HepG2 (cell line): ENCODE measurements around the gene HRH3. TPM values are rescaled to one million over a fixed set of nuclear protein-coding genes. Genes with fewer than 3 reads are reported as not detected.

Experiments used
- ARID5B ChIP-seq: IDR thresholded peaks from 2 replicates; pipeline ENCODE4 v1.4.0; 2020; ENCODE audit warnings: mild to moderate bottlenecking, missing genetic modification reagents
- ELF4 ChIP-seq: sonication (generic); formaldehyde crosslinking; IDR thresholded peaks from 2 replicates; pipeline ENCODE4 v1.5.0; 2020; ENCODE audit warnings: missing genetic modification reagents, mild to moderate bottlenecking, moderate library complexity, borderline replicate concordance
- FOXP1 ChIP-seq, 2 experiments: fragments of 450-650 bp in 1 of 2; IDR thresholded peaks; 2 replicates each; pipeline ENCODE4 v1.6.1; 2017 to 2018; ENCODE audit warnings: antibody characterized with exemption in 1 of 2
- IKZF5 ChIP-seq: IDR thresholded peaks from 2 replicates; pipeline ENCODE4 v1.6.1; 2018; ENCODE audit warnings: missing genetic modification reagents, mild to moderate bottlenecking, missing compliant biosample characterization
- KDM2A ChIP-seq: sonication (generic); formaldehyde crosslinking; IDR thresholded peaks from 2 replicates; pipeline ENCODE4 v1.4.0; 2020; ENCODE audit warnings: low read depth, missing genetic modification reagents, borderline replicate concordance
- KLF12 ChIP-seq: sonication (generic); formaldehyde crosslinking; IDR thresholded peaks from 2 replicates; pipeline ENCODE4 v1.4.0; 2020; ENCODE audit warnings: missing genetic modification reagents, borderline replicate concordance
- MTA3 ChIP-seq: sonication (generic); formaldehyde crosslinking; IDR thresholded peaks from 2 replicates; pipeline ENCODE4 v1.4.0; 2020; ENCODE audit warnings: missing genetic modification reagents
- NR2F6 ChIP-seq, 2 experiments: IDR thresholded peaks; 2 replicates each; pipeline ENCODE4 v1.6.1; 2016; ENCODE audit warnings: antibody characterized with exemption in 1 of 2, mild to moderate bottlenecking in 1 of 2
- POLR2G ChIP-seq: fragments of 200-400 bp; formaldehyde crosslinking; IDR thresholded peaks from 2 replicates; pipeline ENCODE4 v1.6.1; 2018; ENCODE audit warnings: mild to moderate bottlenecking, low read depth, low read length, moderate library complexity
- STAT6 ChIP-seq: sonication (generic); formaldehyde crosslinking; IDR thresholded peaks from 2 replicates; pipeline ENCODE4 v1.4.0; 2020; ENCODE audit warnings: missing genetic modification reagents, mild to moderate bottlenecking, borderline replicate concordance
- ZFP41 ChIP-seq: sonication (generic); formaldehyde crosslinking; IDR thresholded peaks from 2 replicates; pipeline ENCODE4 v1.4.0; 2020; ENCODE audit warnings: mild to moderate bottlenecking, missing genetic modification reagents, borderline replicate concordance
- ZMYM3 ChIP-seq: sonication (generic); formaldehyde crosslinking; IDR thresholded peaks from 2 replicates; pipeline ENCODE4 v1.5.1; 2020; ENCODE audit warnings: mild to moderate bottlenecking, missing genetic modification reagents
- ZNF501 ChIP-seq: sonication (generic); formaldehyde crosslinking; IDR thresholded peaks from 2 replicates; pipeline ENCODE4 v1.5.1; 2020; ENCODE audit warnings: mild to moderate bottlenecking, moderate library complexity, missing genetic modification reagents
- ZNF572 ChIP-seq: sonication (generic); formaldehyde crosslinking; IDR thresholded peaks from 2 replicates; pipeline ENCODE4 v1.5.1; 2020; ENCODE audit warnings: mild to moderate bottlenecking, missing genetic modification reagents
- ZNF7 ChIP-seq: IDR thresholded peaks from 2 replicates; pipeline ENCODE4 v1.6.1; 2016; ENCODE audit warnings: missing biosample characterization, missing genetic modification reagents
- ZNF713 ChIP-seq: sonication (generic); formaldehyde crosslinking; IDR thresholded peaks from 2 replicates; pipeline ENCODE4 v1.4.0; 2020; ENCODE audit warnings: mild to moderate bottlenecking, missing genetic modification reagents
- polyA plus RNA-seq, 8 experiments: library from polyadenylated mRNA; depleted of rRNA in 3 of 8; stranded (reverse) in 7 of 8; unstranded in 1 of 8; fragments of >200 nt; fragmentation: Illumina TruSeq in 4 of 8; extraction: Trizol in 4 of 8; gene quantifications; 2 replicates each; pipeline versions ENCODE4 v1.2.1 to v1.2.3, GENCODE V29; 2011 to 2016; ENCODE audit warnings: low read depth in 4 of 8, missing spikeins in 1 of 8, mixed read lengths in 1 of 8; ENCODE audit not compliant: insufficient read depth in 1 of 8
- total RNA-seq, 5 experiments: library from RNA; depleted of rRNA; stranded (reverse); fragments of >200 nt; fragmentation: Illumina TruSeq; extraction: Trizol; gene quantifications; 2 replicates each; pipeline ENCODE4 v1.2.3, GENCODE V29; 2016; ENCODE audit warnings: low read depth in 1 of 5
- TF ChIP-seq, protein P1 (sequence below): sonication (generic); formaldehyde crosslinking; IDR thresholded peaks from 2 replicates; pipeline ENCODE4 v1.4.0; 2020; ENCODE audit warnings: mild to moderate bottlenecking, missing genetic modification reagents
- TF ChIP-seq, protein P2 (sequence below): sonication (generic); formaldehyde crosslinking; IDR thresholded peaks from 2 replicates; pipeline ENCODE4 v1.4.0; 2020; ENCODE audit warnings: missing genetic modification reagents, borderline replicate concordance

The HRH3 gene
- total and polyA plus RNA-seq, 2 of the 13 experiments (the other 11 are each of a cell fraction or from before 2014, with no cell fraction given): 0.18 TPM; not detected in 1

GRCh38 chr20:62239278-62239879, 19.3 kb upstream of the HRH3 start (continued):
- TF ChIP-seq, protein P1, sequence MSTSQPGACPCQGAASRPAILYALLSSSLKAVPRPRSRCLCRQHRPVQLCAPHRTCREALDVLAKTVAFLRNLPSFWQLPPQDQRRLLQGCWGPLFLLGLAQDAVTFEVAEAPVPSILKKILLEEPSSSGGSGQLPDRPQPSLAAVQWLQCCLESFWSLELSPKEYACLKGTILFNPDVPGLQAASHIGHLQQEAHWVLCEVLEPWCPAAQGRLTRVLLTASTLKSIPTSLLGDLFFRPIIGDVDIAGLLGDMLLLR: no peak
- no peak for TF ChIP-seq NR2F6 (IDR thresholded peaks at IDR 0.05)
- TF ChIP-seq NR2F6 (CRISPR knock-in tag; IDR thresholded peaks at IDR 0.05): no peak
- TF ChIP-seq KLF12: no peak
- TF ChIP-seq IKZF5: peak; percentile 26; the same call in 1 of the 2 replicates
- TF ChIP-seq, protein P2, sequence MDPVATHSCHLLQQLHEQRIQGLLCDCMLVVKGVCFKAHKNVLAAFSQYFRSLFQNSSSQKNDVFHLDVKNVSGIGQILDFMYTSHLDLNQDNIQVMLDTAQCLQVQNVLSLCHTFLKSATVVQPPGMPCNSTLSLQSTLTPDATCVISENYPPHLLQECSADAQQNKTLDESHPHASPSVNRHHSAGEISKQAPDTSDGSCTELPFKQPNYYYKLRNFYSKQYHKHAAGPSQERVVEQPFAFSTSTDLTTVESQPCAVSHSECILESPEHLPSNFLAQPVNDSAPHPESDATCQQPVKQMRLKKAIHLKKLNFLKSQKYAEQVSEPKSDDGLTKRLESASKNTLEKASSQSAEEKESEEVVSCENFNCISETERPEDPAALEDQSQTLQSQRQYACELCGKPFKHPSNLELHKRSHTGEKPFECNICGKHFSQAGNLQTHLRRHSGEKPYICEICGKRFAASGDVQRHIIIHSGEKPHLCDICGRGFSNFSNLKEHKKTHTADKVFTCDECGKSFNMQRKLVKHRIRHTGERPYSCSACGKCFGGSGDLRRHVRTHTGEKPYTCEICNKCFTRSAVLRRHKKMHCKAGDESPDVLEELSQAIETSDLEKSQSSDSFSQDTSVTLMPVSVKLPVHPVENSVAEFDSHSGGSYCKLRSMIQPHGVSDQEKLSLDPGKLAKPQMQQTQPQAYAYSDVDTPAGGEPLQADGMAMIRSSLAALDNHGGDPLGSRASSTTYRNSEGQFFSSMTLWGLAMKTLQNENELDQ (CRISPR knock-in tag): no peak
- no peak for TF ChIP-seq ZNF7 (CRISPR knock-in tag)
- TF ChIP-seq ZNF713: no peak
- TF ChIP-seq ZNF501: peak; percentile 76
- no peak for TF ChIP-seq ELF4 (CRISPR knock-in tag)
- no peak for TF ChIP-seq ZNF572
- no peak for TF ChIP-seq KDM2A
- TF ChIP-seq FOXP1 (IDR thresholded peaks at IDR 0.05): no peak
- TF ChIP-seq FOXP1 (CRISPR knock-in tag; IDR thresholded peaks at IDR 0.05): no peak
- TF ChIP-seq POLR2G: 0 out of 2 replicates have a peak, but pooled peaks have one; percentile 17
- 0 out of 2 replicates have a peak, but pooled peaks have one; percentile 22 for TF ChIP-seq ZFP41 (CRISPR knock-in tag)
- TF ChIP-seq ARID5B: no peak
- TF ChIP-seq MTA3 (CRISPR knock-in tag): no peak
- no peak for TF ChIP-seq STAT6 (CRISPR knock-in tag)
- TF ChIP-seq ZMYM3 (CRISPR knock-in tag): no peak; the same call in 1 of the 2 replicates
